WTC11 (cell line): ENCODE data around the gene SLC15A1. TPM values are rescaled to one million over a fixed set of nuclear protein-coding genes. Genes with fewer than 3 reads are reported as not detected.

Experiments
- ATAC-seq: fragments of 200-7000 bp; cut with Tn5 transposase; 2 replicates; pipeline ENCODE4 v1.10.0; 2021; ENCODE audit warnings: mild to moderate bottlenecking, moderate library complexity
- CTCF ChIA-PET: fragments of 300-600 bp; sonication (Branson Sonifier 250); formaldehyde crosslinking; loops from one replicate; lab custom pipeline; 2021; ENCODE audit warnings: antibody characterized with exemption; lab: Charles Lee
- POLR2A ChIA-PET: fragments of 350-600 bp; sonication (Branson Sonifier 250); formaldehyde crosslinking; loops from one replicate; lab custom pipeline; 2021; ENCODE audit warnings: antibody characterized with exemption; lab: Charles Lee
- DNase-seq: peaks from one replicate; pipeline ENCODE4 v3.0.0; 2021; ENCODE audit warnings: low spot score
- H3K27ac Mint-ChIP-seq: 2 replicates; pipeline ENCODE4 v1.8.0; 2021; ENCODE audit warnings: mixed read lengths
- H3K27me3 Mint-ChIP-seq: 2 replicates; pipeline ENCODE4 v1.8.0; 2021; ENCODE audit warnings: low read depth, mild to moderate bottlenecking, moderate library complexity, mixed read lengths
- H3K36me3 Mint-ChIP-seq: 2 replicates; pipeline ENCODE4 v1.8.0; 2021; ENCODE audit warnings: mixed read lengths
- H3K4me1 Mint-ChIP-seq: 2 replicates; pipeline ENCODE4 v1.8.0; 2022; ENCODE audit warnings: mixed read lengths
- H3K4me3 Mint-ChIP-seq: 2 replicates; pipeline ENCODE4 v1.8.0; 2021; ENCODE audit warnings: mild to moderate bottlenecking, moderate library complexity, mixed read lengths
- H3K9me3 Mint-ChIP-seq: 2 replicates; pipeline ENCODE4 v1.8.0; 2021; ENCODE audit warnings: mixed read lengths
- ERG ChIP-seq: fragments of 250-450 bp; sonication (Bioruptor Pico); IDR thresholded peaks from 2 replicates; pipeline ENCODE4 v1.8.0; 2021; ENCODE audit warnings: mild to moderate bottlenecking
- ESRRA ChIP-seq: sonication (generic); formaldehyde crosslinking; IDR thresholded peaks from 2 replicates; pipeline ENCODE4 v1.8.1; 2022; ENCODE audit warnings: mild to moderate bottlenecking, missing genetic modification reagents, borderline replicate concordance
- FOXJ3 ChIP-seq: sonication (generic); formaldehyde crosslinking; IDR thresholded peaks from 2 replicates; pipeline ENCODE4 v1.9.0; 2021; ENCODE audit warnings: missing genetic modification reagents, mild to moderate bottlenecking, borderline replicate concordance
- FOXP1 ChIP-seq: sonication (generic); formaldehyde crosslinking; IDR thresholded peaks from 2 replicates; pipeline ENCODE4 v1.8.0; 2022; ENCODE audit warnings: missing genetic modification reagents, mild to moderate bottlenecking, moderate library complexity, borderline replicate concordance
- GABPB1 ChIP-seq: sonication (generic); formaldehyde crosslinking; IDR thresholded peaks from 2 replicates; pipeline ENCODE4 v1.8.1; 2023; ENCODE audit warnings: mild to moderate bottlenecking, missing genetic modification reagents
- GTF2I ChIP-seq: fragments of 250-450 bp; sonication (Bioruptor Pico); conservative IDR thresholded peaks from 2 replicates; pipeline ENCODE4 v1.4.0; 2021; ENCODE audit warnings: mild to moderate bottlenecking
- IRF2 ChIP-seq: sonication (generic); formaldehyde crosslinking; IDR thresholded peaks from 2 replicates; pipeline ENCODE4 v1.8.0; 2022; ENCODE audit warnings: low read depth, missing genetic modification reagents, borderline replicate concordance
- JUN ChIP-seq: sonication (generic); formaldehyde crosslinking; IDR thresholded peaks from 2 replicates; pipeline ENCODE4 v1.8.0; 2023; ENCODE audit warnings: mild to moderate bottlenecking, missing genetic modification reagents
- NFATC4 ChIP-seq: fragments of 250-450 bp; sonication (Bioruptor Pico); IDR thresholded peaks from 2 replicates; pipeline ENCODE4 v1.9.0; 2021; ENCODE audit warnings: mild to moderate bottlenecking
- NR2C2 ChIP-seq: sonication (generic); formaldehyde crosslinking; IDR thresholded peaks from 2 replicates; pipeline ENCODE4 v1.8.0; 2022; ENCODE audit warnings: mild to moderate bottlenecking, missing genetic modification reagents
- OVOL2 ChIP-seq: fragments of 250-450 bp; sonication (Bioruptor Pico); IDR thresholded peaks from 2 replicates; pipeline ENCODE4 v1.9.0; 2021; ENCODE audit warnings: mild to moderate bottlenecking, borderline replicate concordance
- PRRX2 ChIP-seq: fragments of 250-450 bp; sonication (Bioruptor Pico); IDR thresholded peaks from 2 replicates; pipeline ENCODE4 v1.8.0; 2021; ENCODE audit warnings: mild to moderate bottlenecking
- RELA ChIP-seq: sonication (generic); formaldehyde crosslinking; IDR thresholded peaks from 2 replicates; pipeline ENCODE4 v1.8.1; 2022; ENCODE audit warnings: missing genetic modification reagents, mild to moderate bottlenecking, borderline replicate concordance
- SMAD3 ChIP-seq: sonication (generic); formaldehyde crosslinking; IDR thresholded peaks from 2 replicates; pipeline ENCODE4 v1.8.0; 2022; ENCODE audit warnings: missing genetic modification reagents, mild to moderate bottlenecking, borderline replicate concordance
- TEAD1 ChIP-seq: sonication (generic); formaldehyde crosslinking; IDR thresholded peaks from 2 replicates; pipeline ENCODE4 v1.8.0; 2022; ENCODE audit warnings: mild to moderate bottlenecking, missing genetic modification reagents
- TEAD4 ChIP-seq: sonication (generic); formaldehyde crosslinking; IDR thresholded peaks from 2 replicates; pipeline ENCODE4 v1.8.0; 2022; ENCODE audit warnings: mild to moderate bottlenecking, missing genetic modification reagents
- ZBTB43 ChIP-seq: sonication (generic); formaldehyde crosslinking; IDR thresholded peaks from 2 replicates; pipeline ENCODE4 v1.8.1; 2023; ENCODE audit warnings: mild to moderate bottlenecking, missing genetic modification reagents
- ZNF121 ChIP-seq: sonication (generic); formaldehyde crosslinking; IDR thresholded peaks from 2 replicates; pipeline ENCODE4 v1.8.0; 2023; ENCODE audit warnings: missing genetic modification reagents
- ZNF396 ChIP-seq: fragments of 250-450 bp; sonication (Bioruptor Pico); IDR thresholded peaks from 2 replicates; pipeline ENCODE4 v1.8.0; 2021; ENCODE audit warnings: mild to moderate bottlenecking, moderate library complexity, borderline replicate concordance
- ZNF416 ChIP-seq: fragments of 250-450 bp; sonication (Bioruptor Pico); IDR thresholded peaks from 2 replicates; pipeline ENCODE4 v1.9.0; 2021; ENCODE audit warnings: mild to moderate bottlenecking, inconsistent platforms
- ZNF512 ChIP-seq: sonication (generic); formaldehyde crosslinking; IDR thresholded peaks from 2 replicates; pipeline ENCODE4 v1.8.1; 2022; ENCODE audit warnings: missing genetic modification reagents, borderline replicate concordance
- ZNF532 ChIP-seq: fragments of 250-450 bp; sonication (Bioruptor Pico); IDR thresholded peaks from 2 replicates; pipeline ENCODE4 v1.9.0; 2021; ENCODE audit warnings: mild to moderate bottlenecking, borderline replicate concordance
- total RNA-seq: library from RNA; stranded (reverse); gene quantifications from 3 replicates; pipeline ENCODE4 v1.2.3, GENCODE V29; 2021
- TF ChIP-seq, protein P1 (sequence below): sonication (generic); formaldehyde crosslinking; IDR thresholded peaks from 2 replicates; pipeline ENCODE4 v1.8.1; 2022; ENCODE audit warnings: low read depth, mild to moderate bottlenecking, moderate library complexity, missing genetic modification reagents, borderline replicate concordance

Gene SLC15A1
- total RNA-seq, 1 experiment from 2014 or later: 2.3 TPM

GRCh38 chr13:98651744-98652143 is 100.7 kb downstream of the SLC15A1 start:
- CTCF ChIA-PET: interaction anchor here (1.0 to 3.4 kb wide), 4 partner anchors 21 to 205 kb away, joined by 3 to 72 read pairs (median 46); no protein-coding TSS in a partner anchor
- POLR2A ChIA-PET: no interaction called here
- peaks cover 4% of the 10 kb centered on the region; the same call in 1 of the 2 replicates for H3K4me1 Mint-ChIP-seq
- no peak for DNase-seq
- H3K27me3 Mint-ChIP-seq: no peaks in the 10 kb centered on the region
- TF ChIP-seq RELA (no peak), FOXJ3 (no peak), ZNF416 (no peak), TEAD4 (CRISPR knock-in tag) (no peak), FOXP1 (CRISPR knock-in tag) (no peak), ZNF532 (CRISPR knock-in tag) (no peak), NFATC4 (CRISPR knock-in tag) (no peak), SMAD3 (no peak), PRRX2 (no peak), ZNF512 (CRISPR knock-in tag) (no peak), GABPB1 (no peak), OVOL2 (CRISPR knock-in tag) (no peak), JUN (no peak), ZNF396 (CRISPR knock-in tag) (no peak), ERG (CRISPR knock-in tag) (no peak)
- TF ChIP-seq, protein P1, sequence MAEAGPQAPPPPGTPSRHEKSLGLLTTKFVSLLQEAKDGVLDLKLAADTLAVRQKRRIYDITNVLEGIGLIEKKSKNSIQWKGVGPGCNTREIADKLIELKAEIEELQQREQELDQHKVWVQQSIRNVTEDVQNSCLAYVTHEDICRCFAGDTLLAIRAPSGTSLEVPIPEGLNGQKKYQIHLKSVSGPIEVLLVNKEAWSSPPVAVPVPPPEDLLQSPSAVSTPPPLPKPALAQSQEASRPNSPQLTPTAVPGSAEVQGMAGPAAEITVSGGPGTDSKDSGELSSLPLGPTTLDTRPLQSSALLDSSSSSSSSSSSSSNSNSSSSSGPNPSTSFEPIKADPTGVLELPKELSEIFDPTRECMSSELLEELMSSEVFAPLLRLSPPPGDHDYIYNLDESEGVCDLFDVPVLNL (CRISPR knock-in tag): no peak
- TF ChIP-seq, all 79 proteins: peak for 0
- Mint-ChIP-seq H3K27ac (no peak overlapping the region), H3K4me3 (no peak overlapping the region), H3K9me3 (no peaks in the 10 kb centered on the region), H3K36me3 (no peaks in the 10 kb centered on the region)
- no peak for ATAC-seq

- H3K4me3 Mint-ChIP-seq: no peak overlapping the region
- H3K4me1 Mint-ChIP-seq: peaks cover 4% of the 10 kb centered on the region; the same call in 1 of the 2 replicates
- POLR2A ChIA-PET: no interaction called here
- no peak for DNase-seq
- H3K27me3 Mint-ChIP-seq: no peaks in the 10 kb centered on the region
- H3K27ac Mint-ChIP-seq: no peak overlapping the region
- CTCF ChIA-PET: interaction anchor here (0.9 to 1.2 kb wide), 2 partner anchors 127 to 168 kb away, joined by 3 to 4 read pairs; no protein-coding TSS in a partner anchor
- TF ChIP-seq ZBTB43 (CRISPR knock-in tag): no peak
- no peak for TF ChIP-seq TEAD1 (CRISPR knock-in tag)
- TF ChIP-seq IRF2 (CRISPR knock-in tag): no peak
- TF ChIP-seq NR2C2 (CRISPR knock-in tag): no peak
- TF ChIP-seq ESRRA (CRISPR knock-in tag): no peak
- TF ChIP-seq GTF2I (CRISPR knock-in tag): no peak
- no peak for TF ChIP-seq ZNF121 (CRISPR knock-in tag)
- no peak for ATAC-seq
- H3K36me3 Mint-ChIP-seq: no peaks in the 10 kb centered on the region
- H3K9me3 Mint-ChIP-seq: no peaks in the 10 kb centered on the region
Observed at GRCh38 chr13:98650396-98651107, 101.9 kb downstream of the SLC15A1 start.
